ENCODE measurements around the gene AFF2.

The AFF2 gene

DNA sequence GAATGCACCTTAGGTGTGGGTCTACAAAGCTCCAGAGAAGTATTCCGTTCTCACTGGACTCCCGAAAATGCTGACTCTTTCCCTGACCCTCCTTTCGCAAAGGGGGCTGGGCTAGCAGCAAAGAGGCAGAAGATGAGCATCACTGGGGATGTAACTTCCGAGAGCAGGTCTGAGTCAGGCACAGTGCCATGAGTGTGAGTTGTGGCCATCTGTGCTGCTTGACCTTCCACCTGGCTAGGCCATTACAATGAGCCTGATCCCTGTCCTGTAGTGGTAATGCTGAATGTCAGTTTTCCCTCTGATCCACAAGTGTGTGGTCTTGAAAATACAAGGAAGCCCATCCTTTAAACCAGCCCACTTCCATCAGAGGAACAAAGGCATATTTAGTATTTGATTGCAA, 479.4 kb downstream of the AFF2 start:
- Histone ChIP-seq H3K27ac (ENCODE audit: low read length) (no peak overlapping the region), H3K36me3 (replicated peaks; ENCODE audit: insufficient read depth, low read length) (no peaks in the 10 kb centered on the region), H3K9me3 (replicated peaks; ENCODE audit: insufficient read depth, low read length) (no peaks in the 10 kb centered on the region), H3K27me3 (replicated peaks; ENCODE audit: insufficient read depth, low read length) (no peaks in the 10 kb centered on the region), H3K9me2 (replicated peaks; ENCODE audit: insufficient read depth, low read length) (no peaks in the 10 kb centered on the region), H3K9ac (ENCODE audit: low read length) (no peak overlapping the region), H3F3A (ENCODE audit: insufficient read depth, low read length) (no peaks in the 10 kb centered on the region), H2AFZ (ENCODE audit: low read length) (no peak overlapping the region), H4K20me1 (ENCODE audit: insufficient read depth, low read length) (no peaks in the 10 kb centered on the region), H3K4me3 (ENCODE audit: low read length) (no peak overlapping the region), H3K79me2 (ENCODE audit: low read length) (no peaks in the 10 kb centered on the region), H3K4me2 (ENCODE audit: low read depth, low read length) (no peak overlapping the region), H3K4me1 (ENCODE audit: low read length) (no peaks in the 10 kb centered on the region)
- no peak for DNase-seq
- TF ChIP-seq, protein P1, sequence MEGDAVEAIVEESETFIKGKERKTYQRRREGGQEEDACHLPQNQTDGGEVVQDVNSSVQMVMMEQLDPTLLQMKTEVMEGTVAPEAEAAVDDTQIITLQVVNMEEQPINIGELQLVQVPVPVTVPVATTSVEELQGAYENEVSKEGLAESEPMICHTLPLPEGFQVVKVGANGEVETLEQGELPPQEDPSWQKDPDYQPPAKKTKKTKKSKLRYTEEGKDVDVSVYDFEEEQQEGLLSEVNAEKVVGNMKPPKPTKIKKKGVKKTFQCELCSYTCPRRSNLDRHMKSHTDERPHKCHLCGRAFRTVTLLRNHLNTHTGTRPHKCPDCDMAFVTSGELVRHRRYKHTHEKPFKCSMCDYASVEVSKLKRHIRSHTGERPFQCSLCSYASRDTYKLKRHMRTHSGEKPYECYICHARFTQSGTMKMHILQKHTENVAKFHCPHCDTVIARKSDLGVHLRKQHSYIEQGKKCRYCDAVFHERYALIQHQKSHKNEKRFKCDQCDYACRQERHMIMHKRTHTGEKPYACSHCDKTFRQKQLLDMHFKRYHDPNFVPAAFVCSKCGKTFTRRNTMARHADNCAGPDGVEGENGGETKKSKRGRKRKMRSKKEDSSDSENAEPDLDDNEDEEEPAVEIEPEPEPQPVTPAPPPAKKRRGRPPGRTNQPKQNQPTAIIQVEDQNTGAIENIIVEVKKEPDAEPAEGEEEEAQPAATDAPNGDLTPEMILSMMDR (IDR thresholded peaks at IDR 0.05; ENCODE audit: low read length) = no peak
- TF ChIP-seq EZH2phosphoT487 (IDR thresholded peaks at IDR 0.05; ENCODE audit: low read length) (no peak), EZH2 (optimal IDR thresholded peaks at IDR 0.05; ENCODE audit: low read depth, low read length) (no peak)

- no peak overlapping the region for H3K4me2 ChIP-seq (ENCODE audit: low read depth, low read length)
- H2AFZ ChIP-seq (ENCODE audit: low read length) = no peak overlapping the region
- H3K27ac ChIP-seq (ENCODE audit: low read length) = no peak overlapping the region
- no peaks in the 10 kb centered on the region for H3K27me3 ChIP-seq (replicated peaks; ENCODE audit: insufficient read depth, low read length)
- H3K9me2 ChIP-seq (replicated peaks; ENCODE audit: insufficient read depth, low read length) = no peaks in the 10 kb centered on the region
- H4K20me1 ChIP-seq (ENCODE audit: insufficient read depth, low read length) = no peaks in the 10 kb centered on the region
- H3K9ac ChIP-seq (ENCODE audit: low read length) = no peak overlapping the region
- H3K4me1 ChIP-seq (ENCODE audit: low read length) = no peaks in the 10 kb centered on the region
- H3K4me3 ChIP-seq (ENCODE audit: low read length) = no peak overlapping the region
- DNase-seq = no peak
- TF ChIP-seq EZH2phosphoT487 (IDR thresholded peaks at IDR 0.05; ENCODE audit: low read length) (no peak), EZH2 (optimal IDR thresholded peaks at IDR 0.05; ENCODE audit: low read depth, low read length) (no peak)
- TF ChIP-seq, protein P1 (IDR thresholded peaks at IDR 0.05; ENCODE audit: low read length) = no peak
- no peaks in the 10 kb centered on the region for H3K79me2 ChIP-seq (ENCODE audit: low read length)
- no peaks in the 10 kb centered on the region for H3F3A ChIP-seq (ENCODE audit: insufficient read depth, low read length)
- no peaks in the 10 kb centered on the region for H3K36me3 ChIP-seq (replicated peaks; ENCODE audit: insufficient read depth, low read length)
- no peaks in the 10 kb centered on the region for H3K9me3 ChIP-seq (replicated peaks; ENCODE audit: insufficient read depth, low read length)
Observed at GRCh38 chrX:148984238-148984637, 483.8 kb downstream of the AFF2 start.

- TF ChIP-seq EZH2 (optimal IDR thresholded peaks at IDR 0.05; ENCODE audit: low read depth, low read length) (no peak), EZH2phosphoT487 (IDR thresholded peaks at IDR 0.05; ENCODE audit: low read length) (no peak)
- TF ChIP-seq, protein P1 (IDR thresholded peaks at IDR 0.05; ENCODE audit: low read length) = no peak
- no peaks in the 10 kb centered on the region for H3K27me3 ChIP-seq (replicated peaks; ENCODE audit: insufficient read depth, low read length)
- H3K4me3 ChIP-seq (ENCODE audit: low read length) = no peak overlapping the region
Observed at GRCh38 chrX:148991502-148991901, 491.1 kb downstream of the AFF2 start.

More at GRCh38 chrX:148991502-148991901, 491.1 kb downstream of the AFF2 start:
- Histone ChIP-seq H3K9ac (ENCODE audit: low read length) (no peak overlapping the region), H2AFZ (ENCODE audit: low read length) (no peak overlapping the region), H3K4me2 (ENCODE audit: low read depth, low read length) (no peak overlapping the region), H3K27ac (ENCODE audit: low read length) (no peak overlapping the region), H3K9me3 (replicated peaks; ENCODE audit: insufficient read depth, low read length) (no peaks in the 10 kb centered on the region), H3K79me2 (ENCODE audit: low read length) (no peaks in the 10 kb centered on the region), H3K4me1 (ENCODE audit: low read length) (no peaks in the 10 kb centered on the region), H3K9me2 (replicated peaks; ENCODE audit: insufficient read depth, low read length) (no peaks in the 10 kb centered on the region), H3F3A (ENCODE audit: insufficient read depth, low read length) (no peaks in the 10 kb centered on the region), H3K36me3 (replicated peaks; ENCODE audit: insufficient read depth, low read length) (no peaks in the 10 kb centered on the region), H4K20me1 (ENCODE audit: insufficient read depth, low read length) (no peaks in the 10 kb centered on the region)
- no peak for DNase-seq
